DOHH2 (cell line): ENCODE data around the gene RIT2.

Experiments used
- EZH2phosphoT487 ChIP-seq: fragments of 200-600 bp; sonication (generic); IDR thresholded peaks from 2 replicates; pipeline ENCODE4 v1.6.1; 2017; ENCODE audit warnings: borderline replicate concordance, mild to moderate bottlenecking, antibody characterized with exemption, low read length, moderate library complexity, mixed read lengths
- TF ChIP-seq, protein P1 (sequence below): fragments of 200-600 bp; sonication (generic); IDR thresholded peaks from one replicate; pipeline ENCODE4 v1.5.1; 2014; ENCODE audit warnings: antibody characterized with exemption, mild to moderate bottlenecking, low read depth, low read length; ENCODE audit not compliant: poor library complexity, severe bottlenecking

- TF ChIP-seq, protein P1, sequence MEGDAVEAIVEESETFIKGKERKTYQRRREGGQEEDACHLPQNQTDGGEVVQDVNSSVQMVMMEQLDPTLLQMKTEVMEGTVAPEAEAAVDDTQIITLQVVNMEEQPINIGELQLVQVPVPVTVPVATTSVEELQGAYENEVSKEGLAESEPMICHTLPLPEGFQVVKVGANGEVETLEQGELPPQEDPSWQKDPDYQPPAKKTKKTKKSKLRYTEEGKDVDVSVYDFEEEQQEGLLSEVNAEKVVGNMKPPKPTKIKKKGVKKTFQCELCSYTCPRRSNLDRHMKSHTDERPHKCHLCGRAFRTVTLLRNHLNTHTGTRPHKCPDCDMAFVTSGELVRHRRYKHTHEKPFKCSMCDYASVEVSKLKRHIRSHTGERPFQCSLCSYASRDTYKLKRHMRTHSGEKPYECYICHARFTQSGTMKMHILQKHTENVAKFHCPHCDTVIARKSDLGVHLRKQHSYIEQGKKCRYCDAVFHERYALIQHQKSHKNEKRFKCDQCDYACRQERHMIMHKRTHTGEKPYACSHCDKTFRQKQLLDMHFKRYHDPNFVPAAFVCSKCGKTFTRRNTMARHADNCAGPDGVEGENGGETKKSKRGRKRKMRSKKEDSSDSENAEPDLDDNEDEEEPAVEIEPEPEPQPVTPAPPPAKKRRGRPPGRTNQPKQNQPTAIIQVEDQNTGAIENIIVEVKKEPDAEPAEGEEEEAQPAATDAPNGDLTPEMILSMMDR = no peak
- no peak for TF ChIP-seq EZH2phosphoT487
Measured at GRCh38 chr18:42925036-42925435, 190.4 kb downstream of the RIT2 start.
